GM12874 (cell line): ENCODE results near the gene DDX50.

Experiments used
- CTCF ChIP-seq: IDR thresholded peaks from 2 replicates; pipeline ENCODE4 v1.5.1; 2011; ENCODE audit warnings: low read depth, mild to moderate bottlenecking, control low read depth, low read length, moderate library complexity; ENCODE audit not compliant: insufficient read depth

DDX50 gene

GRCh38 chr10:68957284-68957615 is 56.1 kb downstream of the DDX50 start:
- no peak for TF ChIP-seq CTCF

- TF ChIP-seq CTCF = no peak
Observed at GRCh38 chr10:68957654-68958053, 56.5 kb downstream of the DDX50 start.

GRCh38 chr10:68959695-68960527 is 58.8 kb downstream of the DDX50 start:
- no peak for TF ChIP-seq CTCF

GRCh38 chr10:68963151-68963550 is 62.0 kb downstream of the DDX50 start:
- no peak for TF ChIP-seq CTCF

- TF ChIP-seq CTCF = no peak
Observed at GRCh38 chr10:68973975-68974374, 72.9 kb downstream of the DDX50 start.

- TF ChIP-seq CTCF = no peak
Observed at GRCh38 chr10:68981074-68981473, 80.0 kb downstream of the DDX50 start.

GRCh38 chr10:68982389-68982788 is 81.3 kb downstream of the DDX50 start:
- TF ChIP-seq CTCF = no peak
